OCI-LY7 (cell line): ENCODE results near the gene IGSF21.

Experiments used
- CTCF ChIP-seq: fragments of 200-600 bp; sonication (generic); conservative IDR thresholded peaks from 2 replicates; pipeline ENCODE4 v1.5.1; 2014; ENCODE audit warnings: mild to moderate bottlenecking, antibody characterized with exemption, low read length, moderate library complexity, mixed read lengths
- EZH2phosphoT487 ChIP-seq: fragments of 200-600 bp; sonication (generic); IDR thresholded peaks from 2 replicates; pipeline ENCODE4 v1.6.1; 2018; ENCODE audit warnings: low read depth, borderline replicate concordance, mild to moderate bottlenecking, mixed run types, antibody characterized with exemption, low read length, moderate library complexity, mixed read lengths

- TF ChIP-seq CTCF: no peak
- TF ChIP-seq EZH2phosphoT487: no peak
Observed at GRCh38 chr1:18238190-18238589, 130.6 kb downstream of the IGSF21 start.
